Activated T-cell treated with anti-CD3 and anti-CD28 coated beads, Interleukin-2, amount 50 U/mL, for 4 hours (primary cell): ENCODE results near the gene RNF144B. TPM values are rescaled to one million over a fixed set of nuclear protein-coding genes. Genes with fewer than 3 reads are reported as not detected.
A peak's percentile ranks its signal among the peaks of the same experiment; 100 is the strongest.

Experiments used
- ATAC-seq, 2 donors: fragments of 200-7000 bp; cut with Tn5 transposase; one replicate each; pipeline ENCODE4 v1.10.0; 2021
- DNase-seq: peaks from one replicate; pipeline ENCODE4 v3.0.0-alpha.2; 2020
- H3K27me3 Mint-ChIP-seq: one replicate; pipeline ENCODE4 v1.8.0; 2021; ENCODE audit warnings: low read depth, mixed read lengths
- H3K36me3 Mint-ChIP-seq: one replicate; pipeline ENCODE4 v1.8.0; 2022; ENCODE audit warnings: mixed read lengths; ENCODE audit not compliant: insufficient read depth
- H3K4me1 Mint-ChIP-seq: one replicate; pipeline ENCODE4 v1.8.0; 2021; ENCODE audit warnings: low read depth, mixed read lengths
- H3K4me3 Mint-ChIP-seq: one replicate; pipeline ENCODE4 v1.8.0; 2021; ENCODE audit warnings: mild to moderate bottlenecking, moderate library complexity, mixed read lengths
- H3K9me3 Mint-ChIP-seq: one replicate; pipeline ENCODE4 v1.8.0; 2021; ENCODE audit warnings: mixed read lengths
- total RNA-seq, 3 donors: library from RNA; stranded (reverse); gene quantifications; one replicate each; pipeline ENCODE4 v1.2.1, GENCODE V29; 2021

RNF144B gene
- total RNA-seq, 3 donors from 2014 or later = 0.61 to 1.8 (median 1.4) TPM

DNA sequence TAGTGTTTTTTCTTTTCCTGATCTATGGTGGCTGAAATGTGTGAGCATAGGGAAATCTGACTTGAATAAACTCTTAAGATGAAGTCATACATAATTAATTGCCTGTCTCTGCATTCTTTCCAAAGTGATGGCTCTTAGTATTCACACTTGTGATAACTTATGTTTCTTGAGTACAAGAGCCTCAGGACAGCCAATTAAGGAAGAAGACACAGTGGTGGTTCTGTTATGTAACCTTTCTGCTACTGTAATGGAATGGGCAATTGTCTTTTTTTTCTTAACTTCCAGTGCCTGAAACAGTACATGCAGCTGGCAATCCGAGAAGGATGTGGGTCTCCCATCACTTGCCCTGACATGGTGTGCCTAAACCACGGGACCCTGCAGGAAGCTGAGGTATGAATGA lies 40.1 kb downstream of the RNF144B start:
- Mint-ChIP-seq H3K36me3 (peaks cover 13% of the 10 kb centered on the region), H3K9me3 (no peaks in the 10 kb centered on the region), H3K4me3 (no peak overlapping the region), H3K4me1 (no peaks in the 10 kb centered on the region), H3K27me3 (no peaks in the 10 kb centered on the region)
- DNase-seq (no peak), ATAC-seq (no peak)

GRCh38 chr6:18429655-18430297 lies 42.6 kb downstream of the RNF144B start:
- no peaks in the 10 kb centered on the region for H3K27me3 Mint-ChIP-seq
- peaks cover 24% of the 10 kb centered on the region for H3K36me3 Mint-ChIP-seq
- no peak for DNase-seq
- no peak for ATAC-seq
- no peak overlapping the region for H3K4me3 Mint-ChIP-seq
- no peaks in the 10 kb centered on the region for H3K4me1 Mint-ChIP-seq
- H3K9me3 Mint-ChIP-seq = no peaks in the 10 kb centered on the region

DNA sequence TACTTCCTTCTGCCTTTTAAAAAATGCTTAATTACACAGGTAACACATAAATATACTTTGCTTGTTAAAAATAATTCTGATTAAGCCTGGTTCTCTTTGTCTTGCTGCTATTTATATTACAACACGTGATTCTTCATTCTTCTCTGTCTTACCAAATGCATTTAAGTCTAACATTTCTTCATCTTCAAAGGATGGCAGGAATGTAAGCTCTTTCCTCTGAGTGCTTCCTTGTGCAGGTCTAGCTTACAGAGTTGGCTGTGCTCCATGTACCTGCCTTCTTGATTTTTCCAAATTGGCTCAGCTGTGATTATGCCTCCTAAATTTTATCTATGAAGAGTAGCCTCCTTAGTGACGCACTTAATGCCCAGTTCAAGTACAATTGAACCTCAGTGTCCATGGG lies 44.4 kb downstream of the RNF144B start:
- Mint-ChIP-seq H3K36me3 (peaks cover 22% of the 10 kb centered on the region), H3K27me3 (no peaks in the 10 kb centered on the region), H3K4me3 (no peak overlapping the region), H3K4me1 (no peaks in the 10 kb centered on the region), H3K9me3 (no peaks in the 10 kb centered on the region)
- DNase-seq (no peak), ATAC-seq (no peak)

DNA sequence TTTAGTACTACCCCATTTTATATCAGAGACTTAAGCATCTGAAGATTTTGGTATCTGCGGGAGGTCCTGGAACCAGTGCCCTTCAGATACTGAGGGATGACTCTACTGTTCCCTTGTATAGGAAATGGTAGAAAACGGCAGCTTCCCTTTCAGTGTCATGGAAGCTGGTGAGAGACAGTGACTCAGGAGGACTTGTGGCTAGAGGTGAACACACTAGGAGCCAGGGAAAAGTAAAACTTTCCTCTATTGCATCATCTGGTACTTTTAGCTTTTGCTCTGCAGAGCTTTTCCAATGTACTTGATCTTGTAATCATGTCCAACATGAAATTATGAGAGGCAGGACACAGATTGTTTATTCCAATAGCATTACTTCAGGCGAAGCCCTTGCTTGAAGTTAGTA lies 45.0 kb downstream of the RNF144B start:
- Mint-ChIP-seq H3K4me3 (no peak overlapping the region), H3K36me3 (peaks cover 22% of the 10 kb centered on the region), H3K4me1 (no peaks in the 10 kb centered on the region), H3K9me3 (no peaks in the 10 kb centered on the region), H3K27me3 (no peaks in the 10 kb centered on the region)
- DNase-seq (no peak), ATAC-seq (no peak)

GRCh38 chr6:18432619-18433018 lies 45.5 kb downstream of the RNF144B start:
- DNase-seq (no peak), ATAC-seq (no peak)
- Mint-ChIP-seq H3K4me3 (no peak overlapping the region), H3K4me1 (no peaks in the 10 kb centered on the region), H3K36me3 (peaks cover 20% of the 10 kb centered on the region), H3K9me3 (no peaks in the 10 kb centered on the region), H3K27me3 (no peaks in the 10 kb centered on the region)

DNA sequence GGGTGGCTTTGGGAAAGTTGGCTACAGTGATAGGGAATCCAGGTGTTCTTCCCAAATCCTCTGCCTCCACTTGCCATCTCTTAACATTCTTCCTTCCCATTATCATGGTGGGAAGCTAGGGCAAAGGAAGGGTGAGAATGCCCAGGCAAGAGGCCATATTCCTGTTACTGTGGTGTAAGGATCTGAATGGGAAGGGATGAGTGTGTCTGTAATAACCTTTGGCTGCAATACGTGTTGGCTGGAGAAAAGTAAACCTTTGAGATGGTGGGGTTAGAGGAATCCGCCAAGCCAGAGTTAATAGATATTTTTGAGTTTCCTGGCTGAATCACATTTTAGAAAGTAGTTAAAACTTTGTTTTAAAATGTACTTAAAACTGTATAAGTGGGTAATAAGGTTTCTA lies 45.9 kb downstream of the RNF144B start:
- no peaks in the 10 kb centered on the region for H3K4me1 Mint-ChIP-seq
- peaks cover 15% of the 10 kb centered on the region for H3K36me3 Mint-ChIP-seq
- ATAC-seq = no peak
- H3K27me3 Mint-ChIP-seq = no peaks in the 10 kb centered on the region
- no peaks in the 10 kb centered on the region for H3K9me3 Mint-ChIP-seq
- DNase-seq = no peak
- no peak overlapping the region for H3K4me3 Mint-ChIP-seq

DNA sequence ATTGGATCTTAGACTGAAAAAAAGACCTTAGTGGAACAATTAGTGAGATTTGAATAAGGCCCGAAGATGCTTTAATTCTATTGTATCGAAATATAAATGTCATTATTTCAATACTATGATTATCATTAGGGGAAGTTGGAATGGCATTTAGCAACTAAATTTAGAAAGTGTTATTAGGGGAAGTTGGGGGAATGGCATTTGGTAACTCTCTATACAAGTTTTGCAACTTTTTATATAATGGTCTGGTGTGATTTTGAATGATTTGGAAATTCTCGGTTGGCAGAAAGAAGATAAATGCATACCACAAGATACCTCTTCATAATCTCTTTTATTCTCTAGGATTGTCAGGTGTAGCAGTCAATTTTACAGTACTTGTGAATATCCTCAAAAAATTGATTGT lies 49.2 kb downstream of the RNF144B start:
- H3K27me3 Mint-ChIP-seq = no peaks in the 10 kb centered on the region
- H3K4me3 Mint-ChIP-seq = no peak overlapping the region

DNA sequence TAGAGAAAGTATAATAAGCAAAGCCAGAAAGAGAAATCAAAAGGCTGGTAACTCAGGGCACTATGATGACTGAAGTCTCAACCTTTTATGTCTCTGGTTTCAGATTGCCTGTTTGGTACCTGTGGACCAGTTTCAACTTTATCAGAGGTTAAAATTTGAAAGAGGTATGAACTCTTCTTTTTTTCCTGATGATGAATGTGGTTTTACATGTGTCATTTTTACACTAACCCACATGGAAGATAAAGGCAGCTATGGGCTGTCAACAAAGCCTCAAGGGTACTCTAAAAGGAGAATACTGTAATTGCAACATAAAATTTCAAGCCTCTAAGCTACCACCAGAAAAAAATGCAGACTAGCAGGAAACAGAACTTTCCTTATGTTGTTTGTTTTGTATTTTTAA lies 52.4 kb downstream of the RNF144B start:
- DNase-seq (no peak), ATAC-seq (peak; percentile 54 to 67)
- peaks cover 4% of the 10 kb centered on the region for H3K36me3 Mint-ChIP-seq
- no peaks in the 10 kb centered on the region for H3K9me3 Mint-ChIP-seq
- no peaks in the 10 kb centered on the region for H3K27me3 Mint-ChIP-seq
- no peak overlapping the region for H3K4me3 Mint-ChIP-seq
- peaks cover 3% of the 10 kb centered on the region for H3K4me1 Mint-ChIP-seq

More for the DNA sequence above, 49.2 kb downstream of the RNF144B start:
- DNase-seq = no peak
- Mint-ChIP-seq H3K9me3 (no peaks in the 10 kb centered on the region), H3K4me1 (peaks cover 3% of the 10 kb centered on the region), H3K36me3 (peaks cover 11% of the 10 kb centered on the region)
- no peak for ATAC-seq

DNA sequence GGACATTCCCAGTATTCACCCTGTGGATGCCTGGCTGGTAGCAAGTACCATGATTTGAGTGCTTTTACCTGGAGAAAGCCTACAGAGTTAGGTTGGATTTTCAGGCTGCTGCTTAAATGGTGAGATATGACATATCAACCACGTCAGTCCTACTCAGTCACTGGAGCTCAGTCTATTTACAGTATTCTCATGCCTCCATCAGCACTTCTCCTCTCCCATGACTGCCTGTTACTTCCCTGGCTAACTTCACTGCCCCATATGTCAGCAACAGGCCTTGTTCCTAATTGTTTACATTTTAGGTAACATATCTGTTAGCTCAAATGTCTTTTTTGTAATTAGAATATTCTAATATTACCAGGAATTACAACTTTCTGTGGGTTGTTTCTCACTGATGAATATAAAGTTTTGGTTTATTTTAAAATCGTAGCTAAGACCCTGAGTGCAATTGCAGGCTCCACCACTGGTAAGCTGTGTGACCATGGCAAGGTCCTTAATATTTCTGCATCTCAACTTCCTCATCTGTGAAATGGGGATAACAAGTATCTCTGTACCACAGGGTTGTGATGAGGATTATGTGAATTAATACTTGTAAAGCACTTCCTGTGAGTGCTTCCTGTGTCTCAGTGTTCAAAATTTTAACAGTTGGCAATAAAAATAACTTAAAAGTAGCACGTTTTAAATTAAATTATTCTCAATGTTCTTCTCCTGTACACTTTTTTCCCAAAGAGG lies 54.3 kb downstream of the RNF144B start:
- H3K36me3 Mint-ChIP-seq = peaks cover 4% of the 10 kb centered on the region
- no peaks in the 10 kb centered on the region for H3K27me3 Mint-ChIP-seq
- DNase-seq (no peak), ATAC-seq (no peak)
- no peak overlapping the region for H3K4me3 Mint-ChIP-seq
- H3K4me1 Mint-ChIP-seq = peaks cover 3% of the 10 kb centered on the region
- no peaks in the 10 kb centered on the region for H3K9me3 Mint-ChIP-seq

- H3K4me3 Mint-ChIP-seq = no peak overlapping the region
- H3K36me3 Mint-ChIP-seq = peaks cover 4% of the 10 kb centered on the region
- H3K9me3 Mint-ChIP-seq = no peaks in the 10 kb centered on the region
- H3K27me3 Mint-ChIP-seq = no peaks in the 10 kb centered on the region
- peaks cover 3% of the 10 kb centered on the region for H3K4me1 Mint-ChIP-seq
- ATAC-seq = no peak
- DNase-seq = no peak
These were observed 57.0 kb downstream of the RNF144B start for GRCh38 chr6:18444111-18444510.

GRCh38 chr6:18445228-18445627 lies 58.1 kb downstream of the RNF144B start:
- no peaks in the 10 kb centered on the region for H3K4me1 Mint-ChIP-seq
- H3K4me3 Mint-ChIP-seq = no peak overlapping the region
- no peaks in the 10 kb centered on the region for H3K9me3 Mint-ChIP-seq
- H3K27me3 Mint-ChIP-seq = no peaks in the 10 kb centered on the region
- DNase-seq (no peak), ATAC-seq (no peak)
- H3K36me3 Mint-ChIP-seq = peaks cover 4% of the 10 kb centered on the region

GRCh38 chr6:18446771-18447170 lies 59.6 kb downstream of the RNF144B start:
- Mint-ChIP-seq H3K36me3 (peaks cover 7% of the 10 kb centered on the region), H3K9me3 (no peaks in the 10 kb centered on the region)
- ATAC-seq = no peak

GRCh38 chr6:18447552-18447951 lies 60.4 kb downstream of the RNF144B start:
- no peak for DNase-seq
- H3K4me3 Mint-ChIP-seq = no peak overlapping the region
- no peak for ATAC-seq
- no peaks in the 10 kb centered on the region for H3K27me3 Mint-ChIP-seq
- H3K4me1 Mint-ChIP-seq = no peaks in the 10 kb centered on the region
- H3K9me3 Mint-ChIP-seq = no peaks in the 10 kb centered on the region
- peaks cover 9% of the 10 kb centered on the region for H3K36me3 Mint-ChIP-seq

More at GRCh38 chr6:18446771-18447170, 59.6 kb downstream of the RNF144B start:
- Mint-ChIP-seq H3K27me3 (no peaks in the 10 kb centered on the region), H3K4me1 (no peaks in the 10 kb centered on the region), H3K4me3 (no peak overlapping the region)
- no peak for DNase-seq

GRCh38 chr6:18451756-18452155 lies 64.6 kb downstream of the RNF144B start:
- Mint-ChIP-seq H3K27me3 (no peaks in the 10 kb centered on the region), H3K4me1 (no peaks in the 10 kb centered on the region), H3K9me3 (no peaks in the 10 kb centered on the region), H3K4me3 (no peak overlapping the region), H3K36me3 (peaks cover 6% of the 10 kb centered on the region)
- DNase-seq = no peak
- ATAC-seq = no peak

DNA sequence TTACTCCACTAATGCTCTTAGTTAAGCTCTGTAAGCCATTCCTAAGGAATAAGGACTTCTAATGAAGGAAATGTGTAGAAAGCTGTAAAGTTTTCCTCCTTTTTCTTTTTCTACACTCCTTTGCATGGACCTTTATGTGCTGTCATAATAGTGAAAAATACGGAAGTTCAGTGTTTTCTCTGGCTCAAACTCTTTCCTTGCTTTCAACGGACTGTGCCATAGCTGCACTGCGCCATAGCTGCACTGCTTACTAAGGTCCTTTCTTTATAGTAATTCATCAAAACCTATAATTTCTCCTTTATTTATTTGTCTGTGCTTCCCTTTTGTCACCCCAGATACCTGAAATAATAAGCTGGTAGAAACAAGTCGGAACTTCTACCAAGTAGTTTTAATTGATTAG lies 67.3 kb downstream of the RNF144B start:
- H3K9me3 Mint-ChIP-seq = no peaks in the 10 kb centered on the region
- H3K36me3 Mint-ChIP-seq = peaks cover 13% of the 10 kb centered on the region
- no peaks in the 10 kb centered on the region for H3K4me1 Mint-ChIP-seq
- no peak overlapping the region for H3K4me3 Mint-ChIP-seq
- ATAC-seq (no peak), DNase-seq (no peak)
- no peaks in the 10 kb centered on the region for H3K27me3 Mint-ChIP-seq
